Measurements from ENCODE around the gene C11orf16. TPM values are rescaled to one million over a fixed set of nuclear protein-coding genes. Genes with fewer than 3 reads are reported as not detected.
"Not testable (repeated sequence)": the region's sequence is repeated elsewhere in the genome, so short reads cannot be mapped to it uniquely, and the experiment has no call there.

Gene C11orf16
- total RNA-seq, 1 experiment from 2014 or later = not detected

DNA sequence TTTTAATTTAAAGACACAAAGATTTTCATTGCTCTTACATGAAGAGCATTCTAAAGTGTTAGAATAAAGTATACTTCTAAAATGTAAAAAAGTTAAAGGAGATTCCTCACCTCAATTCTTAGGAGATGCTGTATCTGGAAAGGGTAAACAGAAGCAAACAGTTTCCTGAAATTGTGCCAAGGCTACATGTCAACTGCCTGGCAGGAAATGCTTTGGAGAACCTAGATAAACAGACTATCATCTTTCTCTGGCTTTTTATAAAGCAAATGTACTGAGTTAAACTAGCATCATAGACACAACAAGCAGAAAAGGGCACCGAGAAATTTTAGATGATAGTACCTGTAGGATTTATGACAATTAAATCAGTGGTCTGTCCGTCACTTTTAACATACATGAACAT, 46.4 kb downstream of the C11orf16 start:
- Histone ChIP-seq H3K4me1 (no peaks in the 10 kb centered on the region), H3K9me3 (0 out of 2 replicates have a peak, but pooled peaks cover 3% of the 10 kb centered on the region), H3K36me3 (ENCODE audit: control insufficient read depth, insufficient read depth, low read length) (no peaks in the 10 kb centered on the region), H3K4me3 (ENCODE audit: low read depth, low read length) (no peak overlapping the region), H3K27me3 (replicated peaks; ENCODE audit: control insufficient read depth, insufficient read depth, low read length) (no peaks in the 10 kb centered on the region)
- no peaks in the 10 kb centered on the region for H3K36me3 Mint-ChIP-seq (ENCODE audit: insufficient read depth, unreplicated experiment)
- TF ChIP-seq, protein P1, sequence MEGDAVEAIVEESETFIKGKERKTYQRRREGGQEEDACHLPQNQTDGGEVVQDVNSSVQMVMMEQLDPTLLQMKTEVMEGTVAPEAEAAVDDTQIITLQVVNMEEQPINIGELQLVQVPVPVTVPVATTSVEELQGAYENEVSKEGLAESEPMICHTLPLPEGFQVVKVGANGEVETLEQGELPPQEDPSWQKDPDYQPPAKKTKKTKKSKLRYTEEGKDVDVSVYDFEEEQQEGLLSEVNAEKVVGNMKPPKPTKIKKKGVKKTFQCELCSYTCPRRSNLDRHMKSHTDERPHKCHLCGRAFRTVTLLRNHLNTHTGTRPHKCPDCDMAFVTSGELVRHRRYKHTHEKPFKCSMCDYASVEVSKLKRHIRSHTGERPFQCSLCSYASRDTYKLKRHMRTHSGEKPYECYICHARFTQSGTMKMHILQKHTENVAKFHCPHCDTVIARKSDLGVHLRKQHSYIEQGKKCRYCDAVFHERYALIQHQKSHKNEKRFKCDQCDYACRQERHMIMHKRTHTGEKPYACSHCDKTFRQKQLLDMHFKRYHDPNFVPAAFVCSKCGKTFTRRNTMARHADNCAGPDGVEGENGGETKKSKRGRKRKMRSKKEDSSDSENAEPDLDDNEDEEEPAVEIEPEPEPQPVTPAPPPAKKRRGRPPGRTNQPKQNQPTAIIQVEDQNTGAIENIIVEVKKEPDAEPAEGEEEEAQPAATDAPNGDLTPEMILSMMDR (IDR thresholded peaks at IDR 0.05; ENCODE audit: insufficient read depth in 1 of 2, low read depth in 1 of 2, low read length in 1 of 2, severe bottlenecking in 1 of 2, unreplicated experiment in 1 of 2) = no peak
- no peak for DNase-seq
- ChIA-PET POLR2A (no interaction called here), CTCF (no interaction called here)
- BruUV-seq (replicated peaks) = no TSS peak
- H3K4me1 Mint-ChIP-seq (ENCODE audit: low read depth, unreplicated experiment) = no peaks in the 10 kb centered on the region
- H3K27ac Mint-ChIP-seq (ENCODE audit: unreplicated experiment) = no peak overlapping the region
- peaks cover 10% of the 10 kb centered on the region for H3K27me3 Mint-ChIP-seq (ENCODE audit: insufficient read depth, unreplicated experiment)
- intact Hi-C loops (cut with micrococcal nuclease; ENCODE audit: unreplicated experiment) = no loop called here
- H3K9me3 Mint-ChIP-seq (ENCODE audit: unreplicated experiment) = peaks cover 9% of the 10 kb centered on the region
- H3K4me3 Mint-ChIP-seq (ENCODE audit: unreplicated experiment) = no peak overlapping the region

DNA sequence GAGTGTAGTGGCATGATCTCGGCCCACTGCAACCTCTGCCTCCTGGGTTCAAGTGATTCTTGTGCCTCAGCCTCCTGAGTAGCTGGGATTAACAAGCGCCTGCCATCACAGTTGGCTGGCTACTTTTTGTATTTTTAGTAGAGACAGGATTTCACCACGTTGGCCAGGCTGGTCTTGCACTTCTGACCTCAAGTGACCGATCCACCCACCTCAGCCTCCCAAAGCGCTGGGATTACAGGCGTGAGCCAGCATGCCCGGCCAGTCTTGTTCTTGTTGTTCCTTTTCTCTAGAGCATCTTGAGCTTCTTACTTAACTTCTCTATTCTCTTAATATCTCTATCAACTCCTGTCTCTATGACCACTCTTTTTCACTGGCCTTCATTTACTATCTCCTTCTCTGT, 51.2 kb downstream of the C11orf16 start:
- H3K36me3 ChIP-seq (ENCODE audit: control insufficient read depth, insufficient read depth, low read length); H3K4me3 ChIP-seq (ENCODE audit: low read depth, low read length); H3K27me3 Mint-ChIP-seq (ENCODE audit: insufficient read depth, unreplicated experiment); BruUV-seq (replicated peaks); POLR2A ChIA-PET; H3K9me3 Mint-ChIP-seq (ENCODE audit: unreplicated experiment); CTCF ChIA-PET; DNase-seq; H3K27ac Mint-ChIP-seq (ENCODE audit: unreplicated experiment); H3K9me3 ChIP-seq; intact Hi-C loops (cut with micrococcal nuclease; ENCODE audit: unreplicated experiment); H3K27me3 ChIP-seq (replicated peaks; ENCODE audit: control insufficient read depth, insufficient read depth, low read length); H3K36me3 Mint-ChIP-seq (ENCODE audit: insufficient read depth, unreplicated experiment); H3K4me3 Mint-ChIP-seq (ENCODE audit: unreplicated experiment); H3K4me1 ChIP-seq; H3K4me1 Mint-ChIP-seq (ENCODE audit: low read depth, unreplicated experiment): not testable (repeated sequence)

DNA sequence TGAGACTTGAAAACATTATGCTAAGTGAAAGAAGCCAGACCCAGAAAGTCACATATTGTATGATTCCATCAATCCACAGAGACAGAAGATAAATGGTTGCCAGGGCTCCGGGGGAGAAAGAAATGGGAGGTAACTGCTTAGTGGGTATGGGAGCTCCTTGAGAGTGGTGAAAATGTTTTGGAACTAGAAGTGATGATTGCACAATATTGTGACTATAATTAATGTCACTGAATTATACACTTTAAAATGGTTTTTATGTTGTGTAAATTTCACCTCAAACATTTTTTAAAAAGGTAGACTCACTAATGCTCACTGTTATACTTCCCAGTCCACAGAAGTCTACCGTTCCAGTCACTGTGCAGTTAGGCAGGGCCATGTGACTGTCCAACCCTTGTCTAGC, 54.0 kb downstream of the C11orf16 start:
- H3K4me1 ChIP-seq = no peaks in the 10 kb centered on the region
- no peak for DNase-seq
- Mint-ChIP-seq H3K36me3 (ENCODE audit: insufficient read depth, unreplicated experiment) (no peaks in the 10 kb centered on the region), H3K4me1 (ENCODE audit: low read depth, unreplicated experiment) (no peaks in the 10 kb centered on the region), H3K27ac (ENCODE audit: unreplicated experiment) (no peak overlapping the region), H3K27me3 (ENCODE audit: insufficient read depth, unreplicated experiment) (peaks cover 5% of the 10 kb centered on the region), H3K9me3 (ENCODE audit: unreplicated experiment) (no peaks in the 10 kb centered on the region), H3K4me3 (ENCODE audit: unreplicated experiment) (no peak overlapping the region)
- ChIA-PET POLR2A (no interaction called here), CTCF (no interaction called here)
- no peaks in the 10 kb centered on the region for H3K9me3 ChIP-seq
- BruUV-seq (replicated peaks) = no TSS peak
- H3K27me3 ChIP-seq (replicated peaks; ENCODE audit: control insufficient read depth, insufficient read depth, low read length) = no peaks in the 10 kb centered on the region
- H3K4me3 ChIP-seq (ENCODE audit: low read depth, low read length) = no peak overlapping the region
- intact Hi-C loops (cut with micrococcal nuclease; ENCODE audit: unreplicated experiment) = no loop called here
- TF ChIP-seq, protein P1 (IDR thresholded peaks at IDR 0.05; ENCODE audit: insufficient read depth in 1 of 2, low read depth in 1 of 2, low read length in 1 of 2, severe bottlenecking in 1 of 2, unreplicated experiment in 1 of 2) = no peak
- no peaks in the 10 kb centered on the region for H3K36me3 ChIP-seq (ENCODE audit: control insufficient read depth, insufficient read depth, low read length)
